Spleen (tissue), 11 donors: ENCODE data around the gene PAX5. TPM values are rescaled to one million over a fixed set of nuclear protein-coding genes. Genes with fewer than 3 reads are reported as not detected.

Experiments used
- DNase-seq: peaks from one replicate; pipeline ENCODE4 v3.0.0-alpha.2; 2020
- H3K27ac ChIP-seq, 8 donors: fragments of 200-600 bp; sonication (generic) in 7 of 8; 1 replicate in 4 of 8; 2 replicates in 4 of 8; pipeline versions ENCODE4 v1.5.0 to v1.8.0; 2016 to 2021; ENCODE audit warnings: inconsistent platforms in 4 of 8, mild to moderate bottlenecking in 4 of 8, moderate library complexity in 1 of 8
- H3K27me3 ChIP-seq, 7 donors: fragments of 200-600 bp; sonication (generic) in 6 of 7; replicated peaks in 1 of 7; 1 replicate in 4 of 7; 2 replicates in 3 of 7; pipeline versions ENCODE4 v1.5.0 to v1.8.0; 2016 to 2021; ENCODE audit warnings: inconsistent platforms in 3 of 7, mild to moderate bottlenecking in 1 of 7
- H3K36me3 ChIP-seq, 6 donors: fragments of 200-600 bp; sonication (generic) in 5 of 6; 1 replicate in 4 of 6; 2 replicates in 2 of 6; pipeline versions ENCODE4 v1.5.0 to v1.8.0; 2016 to 2021; ENCODE audit warnings: inconsistent platforms in 2 of 6
- H3K4me1 ChIP-seq, 6 donors: fragments of 200-600 bp; sonication (generic) in 5 of 6; 1 replicate in 3 of 6; 2 replicates in 3 of 6; pipeline versions ENCODE4 v1.5.0 to v1.8.0; 2016 to 2021; ENCODE audit warnings: inconsistent platforms in 3 of 6
- H3K4me3 ChIP-seq, 8 donors: fragments of 200-600 bp; sonication (generic) in 7 of 8; 1 replicate in 4 of 8; 2 replicates in 4 of 8; pipeline versions ENCODE4 v1.5.0 to v1.8.0; 2016 to 2021; ENCODE audit warnings: inconsistent platforms in 4 of 8, mild to moderate bottlenecking in 4 of 8, moderate library complexity in 2 of 8
- H3K9me3 ChIP-seq, 8 donors: fragments of 200-600 bp; sonication (generic) in 7 of 8; 1 replicate in 4 of 8; 2 replicates in 4 of 8; pipeline versions ENCODE4 v1.5.0 to v1.8.0; 2016 to 2021; ENCODE audit warnings: inconsistent platforms in 4 of 8
- POLR2A ChIP-seq, 3 donors: fragments of 450-650 bp; IDR thresholded peaks; one replicate each; pipeline ENCODE4 v1.5.1; 2017; ENCODE audit warnings: antibody characterized with exemption in 3 of 3, mild to moderate bottlenecking in 1 of 3
- POLR2AphosphoS5 ChIP-seq, 3 donors: sonication (generic); formaldehyde crosslinking; IDR thresholded peaks; one replicate each; pipeline ENCODE4 v1.5.1; 2017; ENCODE audit warnings: antibody characterized with exemption in 3 of 3
- WGBS, 5 donors: extraction: QIAGEN DNeasy Blood & Tissue Kit in 3 of 5; methylation state at CpG; one replicate each; pipeline versions ENCODE4 v1.1.5 to v1.1.7; 2013 to 2018; 5-methylcytosine and 5-hydroxymethylcytosine counted together
- intact Hi-C: fragments of 100-400 bp; cut with DNase I; formaldehyde crosslinking; loops from one replicate; pipeline ENCODE4 v1.15.0; 2023; ENCODE audit warnings: low total_unique reads
- polyA plus RNA-seq, 3 donors: library from polyadenylated mRNA; stranded (reverse); fragments of 200-250 nt; gene quantifications; one replicate each; pipeline ENCODE4 v1.2.1, GENCODE V29; 2013
- total RNA-seq, 7 donors: library from RNA; depleted of rRNA in 3 of 7; stranded (reverse); fragments of >200 nt in 3 of 7; fragmentation: NEBNext Ultra II Directional in 4 of 7; extraction: Animal tissue kit (Norgen Biotek cat#: 25700) in 4 of 7; gene quantifications; one replicate each; pipeline versions ENCODE4 v1.1.0 to v1.2.1, GENCODE V29; 2016 to 2021
- TF ChIP-seq, protein P1 (sequence below), 11 experiments: fragments of 200-600 bp in 7 of 11; fragments of 450-650 bp in 4 of 11; sonication (generic) in 4 of 11; IDR thresholded peaks in 8 of 11; conservative IDR thresholded peaks in 3 of 11; 1 replicate in 7 of 11; 2 replicates in 4 of 11; pipeline versions ENCODE4 v1.4.0 to v1.8.0; 2016 to 2021; ENCODE audit warnings: antibody characterized with exemption in 11 of 11, inconsistent platforms in 4 of 11, mild to moderate bottlenecking in 1 of 11
- donor health status: healthy with polysubstance abuse.
- donor health status: DM: no; HTN: no; CAD: no; lungs with moderate emphysema.
- donor health status: DM: no; HTN: no; CAD: no.
- donor health status: Bipolar disorder and iron deficiency.
- donor health status: healthy.
- donor health status: DM: no; HTN: no; CAD: no.
- donor health status: DM: yes; HTN: yes; CAD: no.

The PAX5 gene
- total and polyA plus RNA-seq, 10 donors, result 15.9 to 120 (median 53.0) TPM

GRCh38 chr9:36974731-36975130 is 59.3 kb downstream of the PAX5 start:
- TF ChIP-seq POLR2AphosphoS5 (IDR thresholded peaks at IDR 0.05), result no peak
- no peak for TF ChIP-seq POLR2A (IDR thresholded peaks at IDR 0.05)
- no peak overlapping the region for H3K4me3 ChIP-seq
- peaks cover 0 to 12% (median 0%) of the 10 kb centered on the region in 7 donors for H3K27me3 ChIP-seq
- H3K36me3 ChIP-seq, result peaks cover 0 to 21% (median 0%) of the 10 kb centered on the region in 6 donors
- DNase-seq, result no peak
- 64 to 73% (median 69%) methylated on average over 7 of the region's 7 CpGs for WGBS, 5 donors
- H3K27ac ChIP-seq, result no peak overlapping the region
- H3K9me3 ChIP-seq, result no peaks in the 10 kb centered on the region
- intact Hi-C loops, result no loop called here
- H3K4me1 ChIP-seq, result no peaks in the 10 kb centered on the region

- H3K27ac ChIP-seq, result no peak overlapping the region
- TF ChIP-seq POLR2A (IDR thresholded peaks at IDR 0.05), result no peak
- TF ChIP-seq, protein P1, sequence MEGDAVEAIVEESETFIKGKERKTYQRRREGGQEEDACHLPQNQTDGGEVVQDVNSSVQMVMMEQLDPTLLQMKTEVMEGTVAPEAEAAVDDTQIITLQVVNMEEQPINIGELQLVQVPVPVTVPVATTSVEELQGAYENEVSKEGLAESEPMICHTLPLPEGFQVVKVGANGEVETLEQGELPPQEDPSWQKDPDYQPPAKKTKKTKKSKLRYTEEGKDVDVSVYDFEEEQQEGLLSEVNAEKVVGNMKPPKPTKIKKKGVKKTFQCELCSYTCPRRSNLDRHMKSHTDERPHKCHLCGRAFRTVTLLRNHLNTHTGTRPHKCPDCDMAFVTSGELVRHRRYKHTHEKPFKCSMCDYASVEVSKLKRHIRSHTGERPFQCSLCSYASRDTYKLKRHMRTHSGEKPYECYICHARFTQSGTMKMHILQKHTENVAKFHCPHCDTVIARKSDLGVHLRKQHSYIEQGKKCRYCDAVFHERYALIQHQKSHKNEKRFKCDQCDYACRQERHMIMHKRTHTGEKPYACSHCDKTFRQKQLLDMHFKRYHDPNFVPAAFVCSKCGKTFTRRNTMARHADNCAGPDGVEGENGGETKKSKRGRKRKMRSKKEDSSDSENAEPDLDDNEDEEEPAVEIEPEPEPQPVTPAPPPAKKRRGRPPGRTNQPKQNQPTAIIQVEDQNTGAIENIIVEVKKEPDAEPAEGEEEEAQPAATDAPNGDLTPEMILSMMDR (IDR thresholded peaks at IDR 0.05 in 8 of 11, conservative IDR thresholded peaks at IDR 0.05 in 3 of 11), result no peak
- TF ChIP-seq POLR2AphosphoS5 (IDR thresholded peaks at IDR 0.05), result no peak
- DNase-seq, result no peak
- peaks cover 0 to 8% (median 0%) of the 10 kb centered on the region in 6 donors for H3K36me3 ChIP-seq
- no peaks in the 10 kb centered on the region for H3K9me3 ChIP-seq
- H3K27me3 ChIP-seq, result peaks cover 0 to 7% (median 0%) of the 10 kb centered on the region in 7 donors
- intact Hi-C loops, result no loop called here
- WGBS, 5 donors, result 60 to 84% (median 75%) methylated on average over 4 of the region's 4 CpGs
- no peak overlapping the region for H3K4me3 ChIP-seq
- peaks cover 0 to 13% (median 0%) of the 10 kb centered on the region in 6 donors for H3K4me1 ChIP-seq
Measured at GRCh38 chr9:36971935-36972488, 62.1 kb downstream of the PAX5 start.

- intact Hi-C loops, result no loop called here
- Histone ChIP-seq H3K27me3 (peaks cover 0 to 2% (median 0%) of the 10 kb centered on the region in 7 donors), H3K4me3 (no peak overlapping the region), H3K4me1 (peaks cover 0 to 13% (median 0%) of the 10 kb centered on the region in 6 donors), H3K27ac (no peak overlapping the region), H3K9me3 (no peaks in the 10 kb centered on the region), H3K36me3 (peaks cover 0 to 22% (median 8%) of the 10 kb centered on the region in 6 donors)
- DNase-seq, result no peak
- WGBS, 5 donors, result 63 to 77% (median 73%) methylated on average over 9 of the region's 9 CpGs
- TF ChIP-seq, protein P1 (IDR thresholded peaks at IDR 0.05 in 8 of 11, conservative IDR thresholded peaks at IDR 0.05 in 3 of 11), result no peak
Measured at GRCh38 chr9:36970007-36970888, 63.8 kb downstream of the PAX5 start.

- Histone ChIP-seq H3K4me3 (no peak overlapping the region), H3K27ac (peak overlapping the region in 1 of 8 donors; percentile 57), H3K36me3 (peaks cover 0 to 31% (median 8%) of the 10 kb centered on the region in 6 donors), H3K9me3 (no peaks in the 10 kb centered on the region), H3K27me3 (no peaks in the 10 kb centered on the region), H3K4me1 (peaks cover 0 to 13% (median 0%) of the 10 kb centered on the region in 6 donors)
- TF ChIP-seq POLR2A (IDR thresholded peaks at IDR 0.05) (no peak), POLR2AphosphoS5 (IDR thresholded peaks at IDR 0.05) (no peak)
- TF ChIP-seq, protein P1 (IDR thresholded peaks at IDR 0.05 in 8 of 11, conservative IDR thresholded peaks at IDR 0.05 in 3 of 11), result no peak
- intact Hi-C loops, result no loop called here
- 68 to 89% (median 83%) methylated on average over 9 to 11 of the region's 11 CpGs for WGBS, 5 donors
- no peak for DNase-seq
Measured at GRCh38 chr9:36969216-36969771, 64.8 kb downstream of the PAX5 start.
